HepG2 (cell line): ENCODE measurements around the gene MRPL9. TPM values are rescaled to one million over a fixed set of nuclear protein-coding genes. Genes with fewer than 3 reads are reported as not detected.

ENCODE experiments used
- ATAC-seq: fragments of 200-7000 bp; cut with Tn5 transposase; 3 replicates; pipeline ENCODE4 v1.9.1; 2020; ENCODE audit warnings: mild to moderate bottlenecking, moderate library complexity
- BruUV-seq: library from RNA; stranded (reverse); fragments of 400-500 nt; replicated peaks from 2 replicates; lab custom pipeline; 2021; lab: Mats Ljungman, UMichigan
- CTCF ChIA-PET: fragments of 300-600 bp; formaldehyde crosslinking; extraction: SDS; loops from one replicate; lab custom pipeline; 2021; ENCODE audit warnings: low total read pairs, inconsistent platforms, low intra/inter-chr PET ratio; lab: Yijun Ruan, JAX
- POLR2A ChIA-PET: fragments of 350-600 bp; sonication (Branson Sonifier 250); formaldehyde crosslinking; loops from one replicate; lab custom pipeline; 2020; ENCODE audit warnings: antibody characterized with exemption, inconsistent platforms; lab: Yijun Ruan, JAX
- DNase-seq: peaks from one replicate; pipeline ENCODE4 v3.0.0-alpha.2; 2015; ENCODE audit warnings: low spot score
- FAIRE-seq: peaks from 3 replicates; lab custom pipeline; 2011; peaks lifted over from hg19 to GRCh38; lab: Jason Lieb, UNC
- H2AFZ ChIP-seq: one replicate; pipeline ENCODE4 v1.6.1; 2011; ENCODE audit warnings: low read length, inconsistent platforms
- H3K27ac ChIP-seq: fragments of 300-600 bp; 3 replicates; pipeline ENCODE4 v1.8.0; 2011; ENCODE audit warnings: mixed run types, mild to moderate bottlenecking, mixed read lengths, low read length, inconsistent platforms; ENCODE audit not compliant: insufficient read depth; ENCODE audit errors: extremely low read length
- H3K27me3 ChIP-seq, 2 experiments: fragments of 200-600 bp in 1 of 2; 2 replicates in 1 of 2; 3 replicates in 1 of 2; pipeline versions ENCODE4 v1.6.0 to v1.8.0; 2011; ENCODE audit warnings: low read length in 2 of 2, mild to moderate bottlenecking in 2 of 2, moderate library complexity in 2 of 2, inconsistent platforms in 1 of 2; ENCODE audit not compliant: insufficient read depth in 2 of 2, control insufficient read depth in 1 of 2
- H3K36me3 ChIP-seq, 2 experiments: fragments of 200-600 bp in 1 of 2; replicated peaks in 1 of 2; 2 replicates in 1 of 2; 3 replicates in 1 of 2; pipeline versions ENCODE4 v1.5.1 to v1.8.0; 2011; ENCODE audit warnings: low read length in 2 of 2, inconsistent platforms in 1 of 2; ENCODE audit not compliant: insufficient read depth in 2 of 2, control insufficient read depth in 1 of 2
- H3K4me1 ChIP-seq: 2 replicates; pipeline ENCODE4 v1.5.1; 2012; ENCODE audit warnings: low read length, inconsistent platforms; ENCODE audit not compliant: insufficient read depth
- H3K4me2 ChIP-seq: 2 replicates; pipeline ENCODE4 v1.6.0; 2011; ENCODE audit warnings: low read depth, low read length, inconsistent platforms
- H3K4me3 ChIP-seq, 3 experiments: fragments of 200-600 bp in 1 of 3; sonication (generic), shearing (Covaris generic) in 1 of 3; replicated peaks in 1 of 3; 2 replicates each; pipeline ENCODE4 v1.5.1; 2011 to 2016; ENCODE audit warnings: low read length in 3 of 3, inconsistent platforms in 2 of 3, low read depth in 2 of 3, mild to moderate bottlenecking in 2 of 3, control low read depth in 1 of 3, mixed read lengths in 1 of 3; ENCODE audit not compliant: insufficient read depth in 1 of 3
- H3K79me2 ChIP-seq: one replicate; pipeline ENCODE4 v1.6.1; 2011; ENCODE audit warnings: low read length, inconsistent platforms; ENCODE audit not compliant: insufficient read depth
- H3K9ac ChIP-seq: 2 replicates; pipeline ENCODE4 v1.6.0; 2011; ENCODE audit warnings: mild to moderate bottlenecking, low read depth, low read length, inconsistent platforms; ENCODE audit not compliant: insufficient read depth
- H3K9me3 ChIP-seq: 2 replicates; pipeline ENCODE4 v1.5.1; 2012; ENCODE audit warnings: mild to moderate bottlenecking, low read length
- H4K20me1 ChIP-seq: 2 replicates; pipeline ENCODE4 v1.6.0; 2011; ENCODE audit warnings: inconsistent platforms, mild to moderate bottlenecking, low read length, moderate library complexity; ENCODE audit not compliant: insufficient read depth
- ARHGAP35 ChIP-seq: sonication (generic); formaldehyde crosslinking; IDR thresholded peaks from 2 replicates; pipeline ENCODE4 v1.9.0; 2022; ENCODE audit warnings: mild to moderate bottlenecking, inconsistent platforms, moderate library complexity, missing genetic modification reagents, borderline replicate concordance
- EEA1 ChIP-seq: sonication (generic); formaldehyde crosslinking; IDR thresholded peaks from 2 replicates; pipeline ENCODE4 v1.5.1; 2020; ENCODE audit warnings: mild to moderate bottlenecking, missing genetic modification reagents, borderline replicate concordance
- FOXO1 ChIP-seq: sonication (generic); formaldehyde crosslinking; IDR thresholded peaks from 2 replicates; pipeline ENCODE4 v1.4.0; 2020; ENCODE audit warnings: missing genetic modification reagents
- MED1 ChIP-seq: sonication (generic); formaldehyde crosslinking; IDR thresholded peaks from 2 replicates; pipeline ENCODE4 v1.4.0; 2020; ENCODE audit warnings: missing genetic modification reagents
- RAD21 ChIP-seq: fragments of 450-650 bp; formaldehyde crosslinking; IDR thresholded peaks from 2 replicates; pipeline ENCODE4 v1.5.0; 2020; ENCODE audit warnings: mild to moderate bottlenecking
- RFX3 ChIP-seq: IDR thresholded peaks from 2 replicates; pipeline ENCODE4 v1.6.1; 2016; ENCODE audit warnings: missing biosample characterization, missing genetic modification reagents
- WGBS: methylation state at CpG from one replicate; pipeline ENCODE4 v1.1.6; 2017; ENCODE audit warnings: low lambda C conversion rate; 5-methylcytosine and 5-hydroxymethylcytosine counted together
- in situ Hi-C: cut with HindIII; loops from 2 replicates; pipeline ENCODE4 v1.10.0; 2017; ENCODE audit warnings: low pct_unique_long_range_greater_than_20kb; ENCODE audit not compliant: extremely low pct_ligation_motif_present
- intact Hi-C: fragments of 100-400 bp; cut with micrococcal nuclease; formaldehyde crosslinking; loops from one replicate; pipeline ENCODE4 v1.10.0; 2022; ENCODE audit not compliant: unreplicated experiment
- polyA plus RNA-seq, 8 experiments: library from polyadenylated mRNA; depleted of rRNA in 3 of 8; stranded (reverse) in 7 of 8; unstranded in 1 of 8; fragments of >200 nt; fragmentation: Illumina TruSeq in 4 of 8; extraction: Trizol in 4 of 8; gene quantifications; 2 replicates each; pipeline versions ENCODE4 v1.2.1 to v1.2.3, GENCODE V29; 2011 to 2016; ENCODE audit warnings: low read depth in 4 of 8, missing spikeins in 1 of 8, mixed read lengths in 1 of 8; ENCODE audit not compliant: insufficient read depth in 1 of 8
- total RNA-seq, 5 experiments: library from RNA; depleted of rRNA; stranded (reverse); fragments of >200 nt; fragmentation: Illumina TruSeq; extraction: Trizol; gene quantifications; 2 replicates each; pipeline ENCODE4 v1.2.3, GENCODE V29; 2016; ENCODE audit warnings: low read depth in 1 of 5
- TF ChIP-seq, protein P1 (sequence below): sonication (generic); formaldehyde crosslinking; IDR thresholded peaks from 2 replicates; pipeline ENCODE4 v1.4.0; 2020; ENCODE audit warnings: low read depth, mild to moderate bottlenecking, missing genetic modification reagents
- TF ChIP-seq, protein P2 (sequence below), 2 experiments: fragments of 450-650 bp in 1 of 2; sonication (generic) in 1 of 2; formaldehyde crosslinking in 1 of 2; IDR thresholded peaks; 2 replicates each; pipeline versions ENCODE4 v1.6.1 to v1.8.0; 2016 to 2022; ENCODE audit warnings: antibody characterized with exemption in 1 of 2, mild to moderate bottlenecking in 1 of 2, missing genetic modification reagents in 1 of 2

Gene MRPL9
- total and polyA plus RNA-seq, 2 of the 13 experiments (the other 11 are each of a cell fraction or from before 2014, with no cell fraction given): 72.1 to 107 TPM

DNA sequence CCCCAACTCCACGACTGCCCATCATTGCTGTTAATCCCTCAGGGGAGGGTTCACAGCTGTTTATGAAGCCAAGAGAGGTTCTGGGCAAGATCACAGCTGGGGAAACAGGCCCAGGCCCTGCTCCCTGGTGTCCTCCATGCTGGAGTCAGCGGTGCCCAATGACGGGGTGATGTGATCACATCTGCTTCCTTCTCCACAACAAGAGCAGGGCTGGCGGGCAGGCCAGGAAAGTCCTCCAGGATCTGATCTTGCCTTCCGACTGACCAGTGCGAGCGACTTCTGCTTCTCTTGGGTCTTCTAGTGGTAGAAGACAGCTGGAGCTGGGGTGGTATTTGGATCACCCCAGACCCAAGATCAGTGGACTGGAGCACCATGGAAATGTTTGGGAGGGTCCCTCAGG, 42.9 kb upstream of the MRPL9 start:
- FAIRE-seq (no peak), DNase-seq (no peak), ATAC-seq (no peak)
- no peak overlapping the region for H3K4me2 ChIP-seq
- no peaks in the 10 kb centered on the region for H4K20me1 ChIP-seq
- no peaks in the 10 kb centered on the region; a peak in 2 of 5 replicates for H3K27me3 ChIP-seq
- in situ Hi-C loops (no loop called here), intact Hi-C loops (no loop called here)
- H2AFZ ChIP-seq: no peak overlapping the region
- 90% methylated on average over 7 of the region's 7 CpGs for WGBS
- H3K4me3 ChIP-seq: no peak overlapping the region
- BruUV-seq: no TSS peak
- TF ChIP-seq RFX3 (CRISPR knock-in tag) (no peak), RAD21 (CRISPR knock-in tag) (no peak), MED1 (CRISPR knock-in tag) (no peak), FOXO1 (CRISPR knock-in tag) (no peak), ARHGAP35 (CRISPR knock-in tag) (no peak), EEA1 (no peak)
- TF ChIP-seq, protein P1, sequence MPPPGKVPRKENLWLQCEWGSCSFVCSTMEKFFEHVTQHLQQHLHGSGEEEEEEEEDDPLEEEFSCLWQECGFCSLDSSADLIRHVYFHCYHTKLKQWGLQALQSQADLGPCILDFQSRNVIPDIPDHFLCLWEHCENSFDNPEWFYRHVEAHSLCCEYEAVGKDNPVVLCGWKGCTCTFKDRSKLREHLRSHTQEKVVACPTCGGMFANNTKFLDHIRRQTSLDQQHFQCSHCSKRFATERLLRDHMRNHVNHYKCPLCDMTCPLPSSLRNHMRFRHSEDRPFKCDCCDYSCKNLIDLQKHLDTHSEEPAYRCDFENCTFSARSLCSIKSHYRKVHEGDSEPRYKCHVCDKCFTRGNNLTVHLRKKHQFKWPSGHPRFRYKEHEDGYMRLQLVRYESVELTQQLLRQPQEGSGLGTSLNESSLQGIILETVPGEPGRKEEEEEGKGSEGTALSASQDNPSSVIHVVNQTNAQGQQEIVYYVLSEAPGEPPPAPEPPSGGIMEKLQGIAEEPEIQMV: no peak
- TF ChIP-seq, protein P2, sequence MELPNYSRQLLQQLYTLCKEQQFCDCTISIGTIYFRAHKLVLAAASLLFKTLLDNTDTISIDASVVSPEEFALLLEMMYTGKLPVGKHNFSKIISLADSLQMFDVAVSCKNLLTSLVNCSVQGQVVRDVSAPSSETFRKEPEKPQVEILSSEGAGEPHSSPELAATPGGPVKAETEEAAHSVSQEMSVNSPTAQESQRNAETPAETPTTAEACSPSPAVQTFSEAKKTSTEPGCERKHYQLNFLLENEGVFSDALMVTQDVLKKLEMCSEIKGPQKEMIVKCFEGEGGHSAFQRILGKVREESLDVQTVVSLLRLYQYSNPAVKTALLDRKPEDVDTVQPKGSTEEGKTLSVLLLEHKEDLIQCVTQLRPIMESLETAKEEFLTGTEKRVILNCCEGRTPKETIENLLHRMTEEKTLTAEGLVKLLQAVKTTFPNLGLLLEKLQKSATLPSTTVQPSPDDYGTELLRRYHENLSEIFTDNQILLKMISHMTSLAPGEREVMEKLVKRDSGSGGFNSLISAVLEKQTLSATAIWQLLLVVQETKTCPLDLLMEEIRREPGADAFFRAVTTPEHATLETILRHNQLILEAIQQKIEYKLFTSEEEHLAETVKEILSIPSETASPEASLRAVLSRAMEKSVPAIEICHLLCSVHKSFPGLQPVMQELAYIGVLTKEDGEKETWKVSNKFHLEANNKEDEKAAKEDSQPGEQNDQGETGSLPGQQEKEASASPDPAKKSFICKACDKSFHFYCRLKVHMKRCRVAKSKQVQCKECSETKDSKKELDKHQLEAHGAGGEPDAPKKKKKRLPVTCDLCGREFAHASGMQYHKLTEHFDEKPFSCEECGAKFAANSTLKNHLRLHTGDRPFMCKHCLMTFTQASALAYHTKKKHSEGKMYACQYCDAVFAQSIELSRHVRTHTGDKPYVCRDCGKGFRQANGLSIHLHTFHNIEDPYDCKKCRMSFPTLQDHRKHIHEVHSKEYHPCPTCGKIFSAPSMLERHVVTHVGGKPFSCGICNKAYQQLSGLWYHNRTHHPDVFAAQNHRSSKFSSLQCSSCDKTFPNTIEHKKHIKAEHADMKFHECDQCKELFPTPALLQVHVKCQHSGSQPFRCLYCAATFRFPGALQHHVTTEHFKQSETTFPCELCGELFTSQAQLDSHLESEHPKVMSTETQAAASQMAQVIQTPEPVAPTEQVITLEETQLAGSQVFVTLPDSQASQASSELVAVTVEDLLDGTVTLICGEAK (IDR thresholded peaks at IDR 0.05): no peak
- TF ChIP-seq, protein P2 (CRISPR knock-in tag; IDR thresholded peaks at IDR 0.05): no peak
- no peak overlapping the region for H3K27ac ChIP-seq
- ChIA-PET POLR2A (interaction anchor here (0.7 kb wide), 1 partner anchor 16 kb away, joined by 4 read pairs; the partner anchor contains the start of gene TDRKH), CTCF (no interaction called here)
- H3K9me3 ChIP-seq: no peaks in the 10 kb centered on the region
- H3K79me2 ChIP-seq: no peaks in the 10 kb centered on the region
- no peak overlapping the region for H3K9ac ChIP-seq
- peaks cover 11% of the 10 kb centered on the region; the same call in 1 of the 2 replicates for H3K4me1 ChIP-seq
- H3K36me3 ChIP-seq: no peaks in the 10 kb centered on the region
